Ishikawa (cell line): Measurements from ENCODE around the gene OSGIN1.

Experiments
- CEBPB ChIP-seq: IDR thresholded peaks from 2 replicates; pipeline ENCODE4 v1.6.1; 2012
- CREB1 ChIP-seq: IDR thresholded peaks from 2 replicates; pipeline ENCODE4 v1.6.1; 2012; ENCODE audit warnings: low read depth
- EGR1 ChIP-seq: IDR thresholded peaks from 2 replicates; pipeline ENCODE4 v1.6.1; 2012
- EP300 ChIP-seq: IDR thresholded peaks from 2 replicates; pipeline ENCODE4 v1.6.1; 2012; ENCODE audit warnings: borderline replicate concordance
- FOXM1 ChIP-seq: IDR thresholded peaks from 2 replicates; pipeline ENCODE4 v1.6.1; 2012; ENCODE audit warnings: low read depth, borderline replicate concordance
- MAX ChIP-seq: IDR thresholded peaks from 2 replicates; pipeline ENCODE4 v1.6.1; 2012
- NFIC ChIP-seq: IDR thresholded peaks from 2 replicates; pipeline ENCODE4 v1.6.1; 2012
- RAD21 ChIP-seq: IDR thresholded peaks from 2 replicates; pipeline ENCODE4 v1.6.1; 2012; ENCODE audit warnings: low read depth
- REST ChIP-seq: IDR thresholded peaks from 2 replicates; pipeline ENCODE4 v1.6.1; 2012; ENCODE audit warnings: low read depth, mild to moderate bottlenecking
- TAF1 ChIP-seq: IDR thresholded peaks from 2 replicates; pipeline ENCODE4 v1.6.1; 2012; ENCODE audit warnings: low read depth, mild to moderate bottlenecking
- TCF12 ChIP-seq: IDR thresholded peaks from 2 replicates; pipeline ENCODE4 v1.6.1; 2012; ENCODE audit warnings: low read depth
- TEAD4 ChIP-seq: IDR thresholded peaks from 2 replicates; pipeline ENCODE4 v1.6.1; 2012
- USF1 ChIP-seq: IDR thresholded peaks from 2 replicates; pipeline ENCODE4 v1.6.1; 2012
- YY1 ChIP-seq: IDR thresholded peaks from 2 replicates; pipeline ENCODE4 v1.6.1; 2012; ENCODE audit warnings: low read depth
- ZBTB7A ChIP-seq: IDR thresholded peaks from 2 replicates; pipeline ENCODE4 v1.6.1; 2012; ENCODE audit warnings: low read depth

Gene OSGIN1

GRCh38 chr16:84013787-84014569 lies 60.9 kb downstream of the OSGIN1 start:
- TF ChIP-seq CREB1 (no peak), EGR1 (no peak), MAX (peak; percentile 62), USF1 (peak; percentile 88)

- TF ChIP-seq YY1 = no peak
- TF ChIP-seq TAF1 = no peak
- TF ChIP-seq EGR1 = no peak
- no peak for TF ChIP-seq RAD21
- no peak for TF ChIP-seq NFIC
- no peak for TF ChIP-seq EP300
- no peak for TF ChIP-seq CREB1
- no peak for TF ChIP-seq USF1
- TF ChIP-seq ZBTB7A = no peak
- no peak for TF ChIP-seq CEBPB
- TF ChIP-seq TEAD4 = no peak
- no peak for TF ChIP-seq TCF12
- no peak for TF ChIP-seq FOXM1
- TF ChIP-seq MAX = no peak
- TF ChIP-seq REST = no peak
Measured at GRCh38 chr16:84014570-84015327, 61.7 kb downstream of the OSGIN1 start.

GRCh38 chr16:84015399-84015798 lies 62.4 kb downstream of the OSGIN1 start:
- TF ChIP-seq TAF1 (no peak), YY1 (no peak), RAD21 (no peak), TEAD4 (no peak), EP300 (no peak), TCF12 (no peak), MAX (no peak), REST (no peak), CREB1 (no peak), USF1 (no peak)
